OCI-LY7 (cell line): ENCODE data around the gene IGSF1.
A peak's percentile ranks its signal among the peaks of the same experiment; 100 is the strongest.

Experiments used
- CTCF ChIP-seq: fragments of 200-600 bp; sonication (generic); conservative IDR thresholded peaks from 2 replicates; pipeline ENCODE4 v1.5.1; 2014; ENCODE audit warnings: mild to moderate bottlenecking, antibody characterized with exemption, low read length, moderate library complexity, mixed read lengths
- EZH2phosphoT487 ChIP-seq: fragments of 200-600 bp; sonication (generic); IDR thresholded peaks from 2 replicates; pipeline ENCODE4 v1.6.1; 2018; ENCODE audit warnings: low read depth, borderline replicate concordance, mild to moderate bottlenecking, mixed run types, antibody characterized with exemption, low read length, moderate library complexity, mixed read lengths

DNA sequence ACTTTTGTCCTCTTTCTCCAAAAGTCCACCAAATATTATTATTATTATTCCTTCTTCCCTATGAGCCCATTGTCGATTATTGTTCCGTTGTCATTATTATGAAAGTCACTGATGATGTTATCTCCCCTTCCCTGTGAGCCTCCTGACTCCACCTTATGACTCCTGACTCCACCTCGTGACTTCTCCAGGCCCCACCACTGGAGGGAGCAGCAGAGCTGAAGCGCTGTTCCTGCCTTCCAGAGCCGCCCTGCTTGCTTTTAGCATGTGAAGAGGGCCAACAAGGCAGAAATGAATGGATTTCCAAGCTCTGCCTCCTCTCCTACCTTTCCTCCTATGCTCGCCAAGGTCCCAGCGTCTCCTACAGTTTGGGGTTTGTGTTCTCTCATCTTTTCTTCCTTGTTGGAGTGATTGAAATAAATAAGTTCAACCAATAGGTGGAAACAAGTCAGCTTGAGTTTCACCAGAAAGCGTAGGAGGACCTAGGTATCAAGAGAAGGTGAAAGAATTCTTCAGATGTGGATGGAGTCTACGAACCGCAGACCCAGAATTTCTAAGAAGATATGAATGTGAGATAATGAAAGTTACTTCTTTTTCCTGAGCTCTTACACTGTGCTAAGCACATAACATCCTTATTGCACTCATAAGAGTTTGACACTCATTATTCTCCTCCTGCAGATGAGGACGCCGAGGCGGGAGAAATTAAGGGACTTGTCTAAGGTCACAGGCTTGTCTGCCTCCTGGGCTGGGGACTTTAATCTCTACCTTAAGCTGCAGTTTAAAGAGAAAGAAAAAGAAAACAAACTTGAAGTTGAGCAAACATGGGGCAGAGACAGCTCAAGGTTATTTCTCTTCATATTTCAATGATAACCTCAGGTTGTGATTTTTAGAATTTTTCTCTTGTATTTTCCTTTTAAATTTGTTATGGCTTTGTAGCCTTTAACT lies 26.1 kb downstream of the IGSF1 start:
- TF ChIP-seq CTCF (peak; percentile 41; the same call in 1 of the 2 replicates), EZH2phosphoT487 (no peak)
